GM23248 (cell line): ENCODE measurements around the gene CRTC3.

Experiments used
- EZH2 ChIP-seq: fragments of 200-600 bp; sonication (generic); IDR thresholded peaks from 2 replicates; pipeline ENCODE4 v1.6.1; 2018; ENCODE audit warnings: antibody characterized with exemption, mild to moderate bottlenecking; ENCODE audit not compliant: insufficient read depth, poor library complexity, severe bottlenecking
- EZH2phosphoT487 ChIP-seq: fragments of 200-600 bp; sonication (generic); IDR thresholded peaks from 2 replicates; pipeline ENCODE4 v1.6.1; 2018; ENCODE audit warnings: antibody characterized with exemption, moderate library complexity, mild to moderate bottlenecking, low read depth; ENCODE audit not compliant: insufficient read depth

DNA sequence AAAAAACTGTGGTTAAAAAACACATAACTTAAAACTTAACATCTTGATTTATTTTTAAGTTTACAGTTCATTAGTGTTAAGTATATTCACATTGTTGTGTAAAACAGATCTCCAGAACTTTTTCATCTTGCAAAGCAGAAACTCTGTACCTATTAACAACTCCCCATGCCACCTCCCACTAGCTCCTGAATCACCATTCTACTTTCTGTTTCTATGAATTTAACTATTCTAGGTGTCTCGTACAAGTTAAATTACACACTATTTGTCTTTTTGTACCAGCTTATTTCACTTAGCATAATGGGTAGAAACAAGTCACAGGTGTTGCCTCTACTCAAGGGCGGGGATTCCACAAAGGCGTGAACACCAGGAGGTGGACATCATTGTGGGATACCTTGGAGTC, 43.2 kb downstream of the CRTC3 start:
- no peak for TF ChIP-seq EZH2
- TF ChIP-seq EZH2phosphoT487 = no peak
